Activated CD8-positive, alpha-beta memory T cell treated with anti-CD3 and anti-CD28 coated beads for 4 hours (primary cell): Measurements from ENCODE around the gene P2RY8.
"Not testable (repeated sequence)": the region's sequence is repeated elsewhere in the genome, so short reads cannot be mapped to it uniquely, and the experiment has no call there.

Experiments
- DNase-seq, 2 donors: peaks; one replicate each; pipeline ENCODE4 v3.0.0-alpha.2; 2020; ENCODE audit warnings: low read depth in 2 of 2

P2RY8 gene

DNA sequence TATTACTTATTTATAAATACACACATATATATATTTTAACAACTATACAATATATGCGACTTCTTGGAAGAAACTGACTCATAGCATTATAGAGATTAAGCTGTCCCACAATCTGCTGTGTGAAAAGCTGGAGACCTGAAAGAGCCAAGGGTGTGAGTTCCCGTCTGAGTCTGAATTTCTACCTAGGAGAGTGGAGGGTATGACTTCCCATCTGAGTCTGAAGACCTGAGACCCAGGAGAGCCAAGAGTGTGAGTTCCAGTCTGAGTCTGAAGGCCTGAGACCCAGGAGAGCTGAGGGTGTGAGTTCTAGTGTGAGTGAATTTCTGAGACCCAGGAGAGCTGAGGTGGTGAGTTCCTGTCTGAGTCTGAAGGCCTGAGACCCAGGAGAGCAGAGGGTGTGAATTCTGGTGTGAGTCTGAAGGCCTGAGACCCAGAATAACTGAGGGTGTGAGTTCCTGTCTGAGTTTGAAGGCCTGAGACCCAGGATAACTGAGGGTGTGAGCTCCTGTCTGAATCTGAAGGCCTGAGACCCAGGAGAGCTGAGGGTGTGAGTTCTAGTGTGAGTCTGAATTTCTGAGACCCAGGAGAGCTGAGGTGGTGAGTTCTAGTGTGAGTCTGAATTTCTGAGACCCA, 8.9 kb upstream of the P2RY8 start:
- no peak for DNase-seq

GRCh38 chrX:1542994-1543725, 6.2 kb upstream of the P2RY8 start:
- DNase-seq = no peak

DNA sequence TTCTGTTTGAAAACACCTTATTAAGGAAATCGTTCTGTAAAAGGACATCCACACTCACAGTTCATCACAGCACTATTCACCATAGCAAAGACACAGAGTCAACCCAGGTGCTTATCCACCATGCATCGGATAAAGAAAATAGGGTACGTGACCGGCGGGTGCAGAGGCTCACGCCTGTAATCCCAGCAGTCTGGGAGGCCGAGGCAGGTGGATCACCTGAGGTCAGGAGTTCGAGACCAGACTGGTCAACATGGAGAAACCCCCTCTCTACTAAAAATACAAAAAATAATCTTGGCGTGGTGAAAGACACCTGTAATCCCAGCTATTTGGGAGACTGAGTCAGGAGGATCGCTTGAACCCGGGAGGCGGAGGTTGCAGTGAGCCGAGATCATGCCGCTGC, 2.2 kb upstream of the P2RY8 start:
- not testable (repeated sequence) for DNase-seq

GRCh38 chrX:1537716-1538090, 718 bp upstream of the P2RY8 start:
- DNase-seq = not testable (repeated sequence)

DNA sequence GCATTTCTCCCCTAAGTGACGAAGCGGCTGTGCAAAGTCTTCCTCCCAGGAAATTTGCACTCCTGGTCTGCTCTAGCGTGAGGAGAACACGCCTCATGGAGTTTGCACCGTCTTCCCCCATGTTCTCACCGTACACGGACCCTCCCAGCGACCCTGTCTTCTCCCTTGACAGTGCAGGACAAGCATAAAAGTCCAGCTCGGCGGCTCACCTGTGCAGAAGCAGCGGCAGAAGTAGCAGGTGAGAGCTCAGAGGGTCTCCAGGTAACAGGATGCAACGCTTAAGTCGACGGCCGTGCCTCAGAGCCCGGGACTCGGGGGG, 314 bp downstream of the P2RY8 start:
- DNase-seq = no peak

DNA sequence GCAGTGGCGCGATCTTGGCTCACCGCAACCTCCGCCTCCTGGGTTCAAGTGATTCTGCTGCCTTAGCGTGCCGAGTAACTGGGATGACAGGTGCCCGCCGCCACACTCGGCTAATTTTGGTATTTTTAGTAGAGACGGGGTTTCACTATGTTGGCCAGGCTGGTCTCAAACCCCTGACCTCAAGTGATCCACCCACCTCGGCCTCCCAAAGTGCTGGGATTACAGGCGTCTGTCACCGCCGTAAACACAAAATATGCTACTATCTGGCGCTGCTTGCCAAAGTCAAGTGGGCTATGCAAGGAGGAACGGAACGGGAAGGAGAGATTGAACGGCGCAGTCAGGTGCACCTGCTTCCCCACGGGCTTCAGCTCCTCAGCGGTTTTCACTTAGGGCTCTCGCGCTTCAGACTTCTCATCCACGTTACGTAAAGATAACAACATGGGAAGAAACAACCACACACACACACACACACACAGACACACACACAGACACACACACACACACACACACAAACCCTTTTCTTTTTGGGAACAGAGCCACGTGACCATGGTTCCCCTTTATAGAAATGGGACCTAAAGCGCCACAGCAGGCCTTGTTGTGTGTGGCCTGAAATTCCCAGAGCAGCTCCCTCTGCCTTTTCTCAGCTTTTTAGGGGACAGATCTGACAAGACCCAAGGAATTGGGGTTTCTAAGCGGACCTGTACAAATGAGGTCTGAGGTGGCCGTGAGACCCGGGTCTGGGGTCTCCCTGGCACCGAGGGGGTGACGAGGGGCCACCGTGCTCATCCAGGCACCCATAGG, 1.5 kb downstream of the P2RY8 start:
- DNase-seq = no peak

GRCh38 chrX:1534301-1535168, 2.5 kb downstream of the P2RY8 start:
- no peak for DNase-seq

GRCh38 chrX:1533058-1533457, 3.9 kb downstream of the P2RY8 start:
- DNase-seq = no peak

DNA sequence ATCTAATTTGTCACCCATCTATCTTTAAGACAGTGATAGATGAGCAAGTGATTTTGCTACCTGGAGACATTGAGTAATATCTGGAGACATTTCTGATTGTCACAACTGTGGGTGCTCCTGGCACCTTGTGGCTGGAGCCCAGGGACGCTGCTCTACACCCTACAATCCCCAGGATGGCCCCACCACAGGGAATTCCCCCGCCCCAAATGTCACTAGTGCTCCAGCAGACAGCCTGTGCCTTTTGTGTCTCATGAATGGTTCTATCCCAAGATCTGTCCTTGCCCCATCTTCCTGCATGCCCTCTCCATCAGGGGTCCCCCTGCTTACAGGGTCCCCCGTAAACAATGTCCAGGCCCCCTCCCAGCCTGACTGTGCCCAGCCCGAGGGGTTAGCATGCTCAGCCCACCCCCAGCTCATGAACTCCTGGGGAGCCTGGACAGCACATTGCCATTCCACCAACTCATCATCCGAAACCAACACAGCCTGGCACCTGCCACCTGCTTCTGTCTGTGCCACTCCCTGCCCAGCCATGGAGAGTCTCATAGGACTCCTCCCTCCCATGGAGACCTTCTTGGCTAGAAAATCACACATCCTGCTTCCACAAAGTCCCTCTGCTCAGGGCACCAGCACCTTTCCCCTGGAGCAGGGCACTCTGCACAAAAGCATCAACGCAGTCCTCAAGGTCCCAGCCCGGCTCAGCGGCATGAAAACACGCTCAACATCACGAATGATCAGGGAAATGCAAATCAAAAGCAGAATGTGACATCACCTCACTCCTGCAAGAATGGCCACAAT, 5.7 kb downstream of the P2RY8 start:
- no peak for DNase-seq

GRCh38 chrX:1529756-1530155, 7.2 kb downstream of the P2RY8 start:
- no peak for DNase-seq

DNA sequence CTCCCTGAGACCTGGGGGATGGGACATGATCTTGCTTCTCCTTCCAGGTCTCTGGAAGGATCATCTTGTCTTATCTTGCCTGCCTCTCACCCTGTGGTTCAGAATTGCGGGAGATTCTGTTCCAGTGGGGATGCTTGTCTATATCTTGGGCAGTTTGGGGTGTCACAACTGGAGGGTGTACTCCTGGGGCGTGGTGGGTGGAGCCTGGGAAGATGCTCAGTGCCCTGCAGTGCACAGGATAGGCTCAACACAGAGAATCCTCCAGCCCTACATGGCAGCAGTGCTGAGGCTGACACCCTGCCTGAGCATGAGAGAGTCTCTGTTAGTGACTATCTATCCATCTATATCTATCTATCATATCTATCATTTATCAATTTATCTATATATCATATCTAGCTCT, 7.7 kb downstream of the P2RY8 start:
- DNase-seq = no peak

GRCh38 chrX:1528884-1529203, 8.1 kb downstream of the P2RY8 start:
- no peak for DNase-seq

- DNase-seq = no peak
Measured at GRCh38 chrX:1528186-1528883, 8.7 kb downstream of the P2RY8 start.

DNA sequence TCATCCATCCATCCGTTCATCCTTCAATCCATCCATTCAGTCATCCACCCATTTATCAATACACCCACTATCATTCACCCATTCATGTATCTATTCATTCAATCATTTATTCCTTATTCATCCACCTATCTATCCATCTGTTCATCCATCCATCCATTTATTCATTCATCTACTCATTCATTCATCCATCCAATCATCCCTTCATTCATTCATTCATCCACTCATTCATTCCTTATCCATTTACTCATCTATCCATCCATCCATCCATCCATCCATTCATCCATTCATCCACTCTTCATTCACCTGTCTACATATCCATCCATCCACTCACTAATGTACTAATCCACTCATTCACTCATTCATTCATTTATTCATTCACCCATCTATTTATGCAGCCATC, 9.5 kb downstream of the P2RY8 start:
- DNase-seq = no peak

DNA sequence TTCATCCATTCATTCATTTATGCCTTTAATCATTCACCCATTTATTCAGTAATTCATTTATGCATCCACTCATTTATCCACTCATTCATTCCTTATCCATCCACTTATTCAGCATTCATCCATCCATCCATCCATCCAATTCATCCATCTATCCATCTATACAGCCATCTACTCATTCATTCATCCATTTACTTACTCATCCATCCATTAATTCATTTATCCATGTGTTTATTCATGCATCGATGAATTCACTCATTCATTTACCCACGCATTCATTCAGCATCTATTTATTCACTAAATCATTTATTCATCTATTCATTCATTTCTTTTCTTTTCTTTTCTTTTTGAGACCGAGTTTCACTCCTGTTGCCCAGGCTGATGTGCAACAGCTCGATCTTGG, 10.4 kb downstream of the P2RY8 start:
- no peak for DNase-seq

DNA sequence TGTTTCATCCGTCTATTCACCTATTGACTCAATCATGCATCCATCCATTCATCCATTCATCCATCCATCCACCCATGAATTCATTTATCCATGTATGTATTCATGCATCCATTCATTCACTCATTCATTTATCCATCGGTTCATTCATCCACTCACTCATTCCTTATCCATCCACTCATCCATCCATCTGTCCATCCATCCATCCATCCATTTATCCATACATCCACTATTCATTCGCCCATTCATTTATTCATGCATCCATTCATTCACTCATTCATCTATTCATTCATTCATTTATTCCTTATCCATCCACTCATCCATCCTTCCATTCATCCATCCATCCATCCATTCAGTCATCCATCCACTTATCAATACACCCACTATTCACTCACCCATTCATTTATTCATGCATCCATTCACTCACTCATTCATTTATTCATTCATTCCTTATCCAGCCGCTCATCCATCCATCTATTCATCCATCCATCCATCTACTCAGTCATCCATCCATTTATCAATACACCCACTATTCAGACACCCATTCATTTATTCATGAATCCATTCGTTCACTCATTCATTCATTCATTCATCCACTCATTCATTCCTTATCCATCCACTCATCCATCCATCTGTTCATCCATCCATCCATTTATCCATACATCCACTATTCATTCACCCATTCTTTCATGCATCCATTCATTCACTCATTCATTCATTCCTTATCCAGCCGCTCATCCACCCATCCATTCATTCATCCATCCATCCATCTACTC, 11.2 kb downstream of the P2RY8 start:
- no peak for DNase-seq

DNA sequence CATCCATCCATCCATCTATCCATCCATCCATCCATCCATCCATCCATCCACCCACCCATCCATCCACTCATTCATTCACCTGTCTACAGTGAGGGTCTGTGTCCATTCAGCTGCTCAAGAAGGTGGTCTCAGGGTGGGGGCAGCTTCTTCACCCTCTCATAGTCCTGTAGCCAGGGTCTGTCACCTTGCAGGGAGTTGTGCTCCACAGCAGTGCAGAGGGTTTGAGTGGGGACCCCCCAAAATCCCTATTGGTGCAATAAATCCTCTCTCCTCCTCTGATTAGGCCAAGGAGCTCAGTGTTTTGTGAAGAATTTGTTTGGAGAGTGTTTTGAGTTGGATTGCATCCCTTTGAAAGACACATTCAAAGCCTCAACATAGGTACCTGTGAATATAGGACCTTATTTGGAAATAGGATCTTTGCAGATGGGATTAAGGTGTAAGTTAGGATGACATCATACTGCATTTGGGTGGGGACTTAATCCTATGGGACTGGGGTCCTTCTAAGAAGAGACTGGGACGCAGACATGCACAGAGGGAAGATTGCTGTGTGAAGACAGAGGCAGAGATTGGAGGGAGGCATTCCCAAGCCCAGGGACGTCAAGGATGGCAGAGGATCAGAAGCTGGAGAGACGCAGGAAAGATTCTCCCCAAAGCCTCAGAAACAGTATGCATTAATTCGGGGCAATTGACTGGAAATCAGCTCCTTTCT, 12.0 kb downstream of the P2RY8 start:
- DNase-seq = no peak

DNA sequence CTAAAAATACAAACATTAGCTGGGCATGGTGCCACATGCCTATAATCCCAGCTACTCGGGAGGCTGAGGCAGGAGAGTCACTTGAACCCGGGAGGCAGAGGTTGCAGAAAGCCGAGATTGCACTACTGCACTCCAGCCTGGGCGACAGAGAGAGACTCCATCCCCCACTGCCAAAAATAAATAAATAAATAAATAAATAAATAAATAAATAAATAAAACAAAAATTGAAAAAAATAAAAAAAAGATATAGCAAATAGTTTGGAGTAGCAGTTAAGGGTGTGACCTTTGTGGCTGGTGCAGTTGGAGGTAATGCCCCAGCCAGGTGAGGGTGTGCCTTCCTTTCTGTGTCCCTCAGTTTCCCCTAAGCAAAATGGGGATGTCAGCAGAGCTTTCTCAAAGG, 14.1 kb downstream of the P2RY8 start:
- DNase-seq = not testable (repeated sequence)

DNA sequence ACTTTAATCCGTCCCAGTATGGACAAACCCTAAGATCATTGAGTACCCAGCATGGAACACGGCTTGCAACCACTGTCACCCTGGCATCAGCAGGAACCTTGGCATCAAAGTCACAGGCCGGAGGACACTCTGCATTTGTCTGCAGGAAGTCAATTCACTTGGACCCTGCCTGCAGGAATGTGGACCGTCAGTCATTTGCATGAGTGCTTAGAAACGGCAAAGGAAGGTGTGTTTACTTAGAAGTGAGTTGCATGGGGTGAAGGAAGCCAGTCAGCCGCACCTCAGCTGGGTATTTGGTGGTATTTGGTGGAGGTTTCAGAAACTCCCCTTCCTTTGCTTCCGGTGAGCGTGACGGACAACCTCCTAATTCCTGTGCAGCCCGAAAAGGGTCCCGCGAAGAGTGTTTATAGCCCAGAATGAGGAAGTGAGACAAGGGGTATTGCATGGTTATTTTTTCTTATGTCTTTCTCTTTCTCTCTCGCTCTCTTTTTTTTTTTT, 15.5 kb downstream of the P2RY8 start:
- no peak for DNase-seq
